ENCODE data around the gene APP. TPM values are rescaled to one million over a fixed set of nuclear protein-coding genes. Genes with fewer than 3 reads are reported as not detected.
A peak's percentile ranks its signal among the peaks of the same experiment; 100 is the strongest.

The APP gene
- total and polyA plus RNA-seq, 2 of the 13 experiments (the other 11 are each of a cell fraction or from before 2014, with no cell fraction given) = 70.6 to 262 TPM

GRCh38 chr21:26057477-26058170 lies 112.9 kb downstream of the APP start:
- no peak for DNase-seq (ENCODE audit: low spot score)
- no peak for ATAC-seq
- H3K36me3 ChIP-seq (replicated peaks in 1 of 2; ENCODE audit: control insufficient read depth in 1 of 2, insufficient read depth in 2 of 2, low read length in 2 of 2) = no peaks in the 10 kb centered on the region; a peak in 1 of 5 replicates
- ChIA-PET CTCF (ENCODE audit: low intra/inter-chr PET ratio, low total read pairs) (no interaction called here), POLR2A (no interaction called here)
- TF ChIP-seq HBP1 (CRISPR knock-in tag; IDR thresholded peaks at IDR 0.05; ENCODE audit: low read depth) = no peak
- TF ChIP-seq RBM22 (optimal IDR thresholded peaks at IDR 0.05; ENCODE audit: low read length) = peak; percentile 23
- no TSS peak for BruUV-seq (replicated peaks)
- WGBS (ENCODE audit: low lambda C conversion rate) = 76% methylated on average over 6 of the region's 6 CpGs
- H3K79me2 ChIP-seq (ENCODE audit: insufficient read depth, low read length) = peaks cover 4% of the 10 kb centered on the region
- FAIRE-seq = no peak
- no peaks in the 10 kb centered on the region for H3K27me3 ChIP-seq (ENCODE audit: control insufficient read depth in 1 of 2, insufficient read depth in 2 of 2, low read length in 2 of 2)
- no peak overlapping the region for H3K4me3 ChIP-seq (replicated peaks in 1 of 3; ENCODE audit: insufficient read depth in 1 of 3, low read depth in 2 of 3, low read length in 3 of 3)
- intact Hi-C loops (cut with micrococcal nuclease; ENCODE audit: unreplicated experiment) = no loop called here
- no peaks in the 10 kb centered on the region for H3K4me1 ChIP-seq (ENCODE audit: insufficient read depth, low read length)
- H3K27ac ChIP-seq (ENCODE audit: extremely low read length, insufficient read depth, low read length) = no peak overlapping the region
- no peaks in the 10 kb centered on the region; the same call in 1 of the 2 replicates for H4K20me1 ChIP-seq (ENCODE audit: insufficient read depth, low read length)
- H3K4me2 ChIP-seq (ENCODE audit: low read depth, low read length) = no peak overlapping the region
- no peak overlapping the region for H3K9ac ChIP-seq (ENCODE audit: insufficient read depth, low read depth, low read length)
- in situ Hi-C loops (cut with HindIII; ENCODE audit: extremely low pct_ligation_motif_present, low pct_unique_long_range_greater_than_20kb) = no loop called here
- no peak overlapping the region for H2AFZ ChIP-seq (ENCODE audit: low read length)
- H3K9me3 ChIP-seq (ENCODE audit: low read length) = no peaks in the 10 kb centered on the region

- H3K4me3 ChIP-seq (replicated peaks in 1 of 3; ENCODE audit: insufficient read depth in 1 of 3, low read depth in 2 of 3, low read length in 3 of 3) = no peak overlapping the region
- H3K9ac ChIP-seq (ENCODE audit: insufficient read depth, low read depth, low read length) = no peak overlapping the region
- DNase-seq (ENCODE audit: low spot score) (no peak), ATAC-seq (no peak), FAIRE-seq (no peak)
- no peak overlapping the region for H3K27ac ChIP-seq (ENCODE audit: extremely low read length, insufficient read depth, low read length)
- H3K4me2 ChIP-seq (ENCODE audit: low read depth, low read length) = no peak overlapping the region
- no peak overlapping the region for H2AFZ ChIP-seq (ENCODE audit: low read length)
- H3K27me3 ChIP-seq (ENCODE audit: control insufficient read depth in 1 of 2, insufficient read depth in 2 of 2, low read length in 2 of 2) = no peaks in the 10 kb centered on the region
- no peaks in the 10 kb centered on the region for H3K9me3 ChIP-seq (ENCODE audit: low read length)
- H3K4me1 ChIP-seq (ENCODE audit: insufficient read depth, low read length) = no peaks in the 10 kb centered on the region
- H4K20me1 ChIP-seq (ENCODE audit: insufficient read depth, low read length) = no peaks in the 10 kb centered on the region; the same call in 1 of the 2 replicates
- H3K79me2 ChIP-seq (ENCODE audit: insufficient read depth, low read length) = peaks cover 4% of the 10 kb centered on the region
- in situ Hi-C loops (cut with HindIII; ENCODE audit: extremely low pct_ligation_motif_present, low pct_unique_long_range_greater_than_20kb) (no loop called here), intact Hi-C loops (cut with micrococcal nuclease; ENCODE audit: unreplicated experiment) (no loop called here)
- TF ChIP-seq ZNF770 (CRISPR knock-in tag; IDR thresholded peaks at IDR 0.05) = peak; percentile 85
- TF ChIP-seq MEF2D (CRISPR knock-in tag; IDR thresholded peaks at IDR 0.05) = no peak
- no peak for TF ChIP-seq ZNF577 (CRISPR knock-in tag; IDR thresholded peaks at IDR 0.05; ENCODE audit: borderline replicate concordance, low read depth)
- TF ChIP-seq ZNF282 (IDR thresholded peaks at IDR 0.05; ENCODE audit: partially characterized antibody) = no peak
- no peak for TF ChIP-seq SAFB2 (CRISPR knock-in tag; IDR thresholded peaks at IDR 0.05; ENCODE audit: borderline replicate concordance, low read depth)
- 60% methylated on average over 5 of the region's 5 CpGs for WGBS (ENCODE audit: low lambda C conversion rate)
- ChIA-PET CTCF (ENCODE audit: low intra/inter-chr PET ratio, low total read pairs) (no interaction called here), POLR2A (no interaction called here)
- H3K36me3 ChIP-seq (replicated peaks in 1 of 2; ENCODE audit: control insufficient read depth in 1 of 2, insufficient read depth in 2 of 2, low read length in 2 of 2) = peaks cover 1 to 2% of the 10 kb centered on the region in 2 experiments; a peak in 2 of 5 replicates
- BruUV-seq (replicated peaks) = no TSS peak
Observed at GRCh38 chr21:26055841-26056264, 114.7 kb downstream of the APP start.

Measured in HepG2 (cell line).